ENCODE results near the gene LCT. TPM values are rescaled to one million over a fixed set of nuclear protein-coding genes. Genes with fewer than 3 reads are reported as not detected.

The LCT gene
- total RNA-seq, 4 donors from 2014 or later: 12.6 to 73.5 (median 25.5) TPM

DNA sequence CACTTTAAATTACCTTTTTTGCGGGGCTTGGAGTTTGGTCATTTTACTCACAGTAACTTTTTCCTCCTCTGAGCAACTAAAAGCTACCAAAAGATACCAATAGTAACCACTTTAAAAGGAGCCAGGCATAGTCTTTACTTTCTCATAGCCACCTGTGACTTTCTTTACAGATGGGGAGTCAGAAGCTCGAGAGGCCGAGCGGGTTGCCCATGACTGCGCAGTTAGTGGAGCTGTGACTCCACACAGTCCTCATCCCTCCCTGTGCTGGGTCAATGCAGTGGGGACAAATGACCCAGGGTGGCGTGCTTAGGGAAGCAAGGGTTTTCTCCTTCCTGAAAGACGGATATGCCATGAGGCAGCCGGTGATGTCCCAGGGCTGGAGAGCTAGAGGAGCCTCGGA is 11.9 kb downstream of the LCT start:
- Histone ChIP-seq H3K27ac (no peak overlapping the region), H3K9me3 (peaks cover 0 to 6% (median 0%) of the 10 kb centered on the region in 4 donors)
- no peak for DNase-seq

GRCh38 chr2:135822855-135823254 is 14.1 kb downstream of the LCT start:
- H3K4me1 ChIP-seq: peaks cover 0 to 7% (median 0%) of the 10 kb centered on the region in 4 donors
- TF ChIP-seq POLR2A (IDR thresholded peaks at IDR 0.05): no peak
- TF ChIP-seq, protein P1, sequence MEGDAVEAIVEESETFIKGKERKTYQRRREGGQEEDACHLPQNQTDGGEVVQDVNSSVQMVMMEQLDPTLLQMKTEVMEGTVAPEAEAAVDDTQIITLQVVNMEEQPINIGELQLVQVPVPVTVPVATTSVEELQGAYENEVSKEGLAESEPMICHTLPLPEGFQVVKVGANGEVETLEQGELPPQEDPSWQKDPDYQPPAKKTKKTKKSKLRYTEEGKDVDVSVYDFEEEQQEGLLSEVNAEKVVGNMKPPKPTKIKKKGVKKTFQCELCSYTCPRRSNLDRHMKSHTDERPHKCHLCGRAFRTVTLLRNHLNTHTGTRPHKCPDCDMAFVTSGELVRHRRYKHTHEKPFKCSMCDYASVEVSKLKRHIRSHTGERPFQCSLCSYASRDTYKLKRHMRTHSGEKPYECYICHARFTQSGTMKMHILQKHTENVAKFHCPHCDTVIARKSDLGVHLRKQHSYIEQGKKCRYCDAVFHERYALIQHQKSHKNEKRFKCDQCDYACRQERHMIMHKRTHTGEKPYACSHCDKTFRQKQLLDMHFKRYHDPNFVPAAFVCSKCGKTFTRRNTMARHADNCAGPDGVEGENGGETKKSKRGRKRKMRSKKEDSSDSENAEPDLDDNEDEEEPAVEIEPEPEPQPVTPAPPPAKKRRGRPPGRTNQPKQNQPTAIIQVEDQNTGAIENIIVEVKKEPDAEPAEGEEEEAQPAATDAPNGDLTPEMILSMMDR (IDR thresholded peaks at IDR 0.05): no peak
- no peak for DNase-seq
- no peak overlapping the region for H3K4me3 ChIP-seq
- H3K27ac ChIP-seq: no peak overlapping the region
- no peaks in the 10 kb centered on the region for H3K27me3 ChIP-seq
- no peaks in the 10 kb centered on the region for H3K36me3 ChIP-seq
- H3K9me3 ChIP-seq: peaks cover 0 to 6% (median 0%) of the 10 kb centered on the region in 4 donors

More for the DNA sequence above, 11.9 kb downstream of the LCT start:
- peaks cover 0 to 4% (median 0%) of the 10 kb centered on the region in 4 donors for H3K4me1 ChIP-seq
- no peaks in the 10 kb centered on the region for H3K27me3 ChIP-seq
- H3K4me3 ChIP-seq: no peak overlapping the region
- no peaks in the 10 kb centered on the region for H3K36me3 ChIP-seq
- TF ChIP-seq, protein P1 (IDR thresholded peaks at IDR 0.05): no peak
- TF ChIP-seq POLR2A (IDR thresholded peaks at IDR 0.05): no peak

GRCh38 chr2:135821190-135821589 is 15.8 kb downstream of the LCT start:
- H3K27ac ChIP-seq: no peak overlapping the region
- peaks cover 0 to 6% (median 0%) of the 10 kb centered on the region in 4 donors for H3K9me3 ChIP-seq
- H3K36me3 ChIP-seq: no peaks in the 10 kb centered on the region
- peaks cover 0 to 7% (median 0%) of the 10 kb centered on the region in 4 donors for H3K4me1 ChIP-seq
- H3K27me3 ChIP-seq: no peaks in the 10 kb centered on the region
- no peak for DNase-seq
- H3K4me3 ChIP-seq: no peak overlapping the region
- TF ChIP-seq, protein P1 (IDR thresholded peaks at IDR 0.05): no peak
- TF ChIP-seq POLR2A (IDR thresholded peaks at IDR 0.05): no peak

DNA sequence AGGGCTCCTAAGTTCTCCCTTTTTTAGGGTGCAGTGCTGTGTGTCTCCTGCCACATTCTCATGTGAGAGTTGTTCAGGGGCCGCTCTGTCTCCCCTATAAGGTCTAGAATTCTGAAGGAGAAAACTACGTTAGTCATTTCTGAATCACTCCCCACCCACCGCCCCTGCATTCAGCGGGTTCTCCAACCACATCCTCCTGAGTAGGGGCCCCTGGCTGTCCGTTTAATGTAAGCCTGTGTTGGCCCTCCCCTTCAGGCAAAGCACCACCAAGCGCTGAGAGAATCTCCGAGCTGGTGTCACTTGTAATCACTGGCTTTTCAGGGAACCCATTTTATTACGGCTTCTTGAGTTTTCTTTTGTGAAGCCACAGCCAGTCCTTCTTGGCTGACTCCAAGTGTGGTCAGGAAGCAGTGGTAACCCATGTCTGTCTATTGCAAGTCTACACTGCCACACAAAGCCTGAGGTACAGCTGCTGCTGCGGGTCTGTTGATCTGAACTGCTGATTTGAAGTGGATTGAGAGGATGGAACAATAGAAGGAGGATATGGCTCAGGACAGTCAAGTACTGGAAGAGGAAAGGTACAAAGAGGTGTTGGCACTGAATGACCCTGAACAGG is 16.9 kb downstream of the LCT start:
- no peaks in the 10 kb centered on the region for H3K27me3 ChIP-seq
- TF ChIP-seq, protein P1 (IDR thresholded peaks at IDR 0.05): no peak
- TF ChIP-seq POLR2A (IDR thresholded peaks at IDR 0.05): no peak
- peak in 1 of 3 donors; percentile 22 for DNase-seq
- H3K9me3 ChIP-seq: peaks cover 0 to 6% (median 0%) of the 10 kb centered on the region in 4 donors
- peaks cover 0 to 7% (median 0%) of the 10 kb centered on the region in 4 donors for H3K4me1 ChIP-seq
- no peaks in the 10 kb centered on the region for H3K36me3 ChIP-seq
- no peak overlapping the region for H3K4me3 ChIP-seq
- H3K27ac ChIP-seq: no peak overlapping the region

DNA sequence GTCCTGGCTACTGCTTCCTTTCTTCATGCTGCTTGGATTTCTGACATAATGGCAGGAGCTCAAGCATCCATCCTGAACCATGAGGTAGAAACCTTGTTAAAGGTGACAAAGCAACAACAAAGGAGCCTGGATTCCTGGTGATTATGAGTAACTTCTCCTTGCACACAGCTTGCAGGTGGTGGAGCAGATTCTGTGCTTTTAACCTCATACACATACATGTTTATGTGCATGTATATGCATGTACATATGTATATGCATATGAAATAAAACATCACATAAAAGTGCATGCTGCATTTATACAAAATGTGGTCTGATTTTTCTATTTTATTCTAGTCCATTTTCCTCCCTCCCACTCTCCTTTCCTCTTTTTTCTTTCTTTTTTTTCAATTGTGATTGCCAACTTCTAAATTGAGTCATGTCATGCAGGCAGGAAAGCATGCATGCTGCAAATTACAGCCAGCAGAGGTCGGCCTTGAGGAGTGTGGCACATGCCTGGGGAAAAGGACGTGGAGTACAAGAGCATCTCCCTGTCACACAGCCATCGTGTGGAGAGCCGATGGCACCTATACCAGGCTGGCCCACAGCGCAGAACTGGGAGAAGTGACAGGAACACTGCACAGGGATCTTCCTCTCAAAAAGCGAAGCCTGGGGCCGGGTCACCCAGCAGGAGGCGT is 17.9 kb downstream of the LCT start:
- H3K27me3 ChIP-seq: no peaks in the 10 kb centered on the region

More for the DNA sequence above, 17.9 kb downstream of the LCT start:
- DNase-seq: no peak
- Histone ChIP-seq H3K9me3 (peaks cover 0 to 6% (median 0%) of the 10 kb centered on the region in 4 donors), H3K4me3 (no peak overlapping the region), H3K36me3 (no peaks in the 10 kb centered on the region), H3K4me1 (peaks cover 0 to 7% (median 0%) of the 10 kb centered on the region in 4 donors), H3K27ac (no peak overlapping the region)
- TF ChIP-seq, protein P1 (IDR thresholded peaks at IDR 0.05): peak in 3 of 6 experiments; percentile 29 to 43 (median 38)
- no peak for TF ChIP-seq POLR2A (IDR thresholded peaks at IDR 0.05)
